Effector memory CD8-positive, alpha-beta T cell (primary cell): Measurements from ENCODE around the gene UCHL3.

Experiments
- ATAC-seq: fragments of 150-1000 bp; cut with Tn5 transposase; replicated peaks from 2 replicates; pipeline ENCODE4 v1.10.0; 2021; ENCODE audit warnings: mild to moderate bottlenecking, moderate library complexity
- DNase-seq, 3 experiments: peaks; one replicate each; pipeline ENCODE4 v3.0.0; 2021
- H3K27ac Mint-ChIP-seq, 2 donors: one replicate each; pipeline ENCODE4 v1.8.0; 2022; ENCODE audit warnings: mild to moderate bottlenecking in 2 of 2, mixed read lengths in 2 of 2, moderate library complexity in 2 of 2
- H3K27me3 Mint-ChIP-seq, 2 donors: one replicate each; pipeline ENCODE4 v1.8.0; 2022; ENCODE audit warnings: mixed read lengths in 2 of 2
- H3K36me3 Mint-ChIP-seq: one replicate; pipeline ENCODE4 v1.8.0; 2022; ENCODE audit warnings: mild to moderate bottlenecking, moderate library complexity, mixed read lengths; ENCODE audit not compliant: insufficient read depth
- H3K4me1 Mint-ChIP-seq, 2 donors: one replicate each; pipeline ENCODE4 v1.8.0; 2022; ENCODE audit warnings: low read depth in 2 of 2, mixed read lengths in 2 of 2
- H3K4me3 Mint-ChIP-seq, 2 donors: one replicate each; pipeline ENCODE4 v1.8.0; 2022; ENCODE audit warnings: mild to moderate bottlenecking in 2 of 2, mixed read lengths in 2 of 2, moderate library complexity in 2 of 2
- H3K9me3 Mint-ChIP-seq, 2 donors: one replicate each; pipeline ENCODE4 v1.8.0; 2022; ENCODE audit warnings: mixed read lengths in 2 of 2

The UCHL3 gene

GRCh38 chr13:75618308-75618707 is 68.7 kb downstream of the UCHL3 start:
- Mint-ChIP-seq H3K9me3 (no peaks in the 10 kb centered on the region), H3K27ac (no peak overlapping the region), H3K4me3 (no peak overlapping the region), H3K4me1 (no peaks in the 10 kb centered on the region), H3K27me3 (no peaks in the 10 kb centered on the region), H3K36me3 (peaks cover 3% of the 10 kb centered on the region)
- no peak for DNase-seq
- no peak for ATAC-seq

- H3K4me1 Mint-ChIP-seq, result no peaks in the 10 kb centered on the region
- H3K36me3 Mint-ChIP-seq, result peaks cover 3% of the 10 kb centered on the region
- no peak for ATAC-seq
- no peak overlapping the region for H3K27ac Mint-ChIP-seq
- no peak overlapping the region for H3K4me3 Mint-ChIP-seq
- DNase-seq, result no peak
- H3K27me3 Mint-ChIP-seq, result no peaks in the 10 kb centered on the region
- H3K9me3 Mint-ChIP-seq, result no peaks in the 10 kb centered on the region
These were observed 70.4 kb downstream of the UCHL3 start for GRCh38 chr13:75620020-75620419.

GRCh38 chr13:75621147-75621546 is 71.6 kb downstream of the UCHL3 start:
- DNase-seq (no peak), ATAC-seq (no peak)
- Mint-ChIP-seq H3K36me3 (peaks cover 3% of the 10 kb centered on the region), H3K4me1 (no peaks in the 10 kb centered on the region), H3K4me3 (no peak overlapping the region), H3K27me3 (no peaks in the 10 kb centered on the region), H3K9me3 (no peaks in the 10 kb centered on the region), H3K27ac (no peak overlapping the region)

- H3K27ac Mint-ChIP-seq, result no peak overlapping the region
These were observed 79.2 kb downstream of the UCHL3 start for GRCh38 chr13:75628801-75629200.

DNA sequence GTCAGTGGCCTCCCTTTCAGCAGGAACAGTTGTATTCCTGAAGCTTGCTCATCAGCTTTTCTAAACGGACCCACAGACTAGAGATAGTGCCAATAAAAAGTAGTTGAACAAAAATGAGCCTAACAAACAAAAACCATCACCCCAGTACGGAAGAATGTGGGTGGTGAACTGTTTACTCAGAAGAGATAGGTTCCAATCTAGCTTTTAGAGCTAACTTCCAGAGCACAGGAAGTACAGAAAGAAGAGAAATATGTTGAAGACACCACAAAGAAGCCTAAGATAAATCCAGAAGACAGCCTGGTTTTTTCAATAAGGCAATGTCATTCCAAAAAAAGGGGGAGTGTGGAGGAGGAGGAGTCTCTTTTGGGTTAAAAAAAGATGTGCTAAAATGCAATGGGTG is 83.7 kb downstream of the UCHL3 start:
- no peaks in the 10 kb centered on the region for H3K9me3 Mint-ChIP-seq
- DNase-seq, result no peak
- no peak for ATAC-seq
- no peaks in the 10 kb centered on the region for H3K27me3 Mint-ChIP-seq
- H3K27ac Mint-ChIP-seq, result peak overlapping the region in 1 of 2 donors; percentile 6
- peak overlapping the region in 1 of 2 donors; percentile 28 for H3K4me3 Mint-ChIP-seq
- peaks cover 2 to 5% of the 10 kb centered on the region in 2 donors for H3K4me1 Mint-ChIP-seq
- peaks cover 9% of the 10 kb centered on the region for H3K36me3 Mint-ChIP-seq

More at GRCh38 chr13:75628801-75629200, 79.2 kb downstream of the UCHL3 start:
- DNase-seq (no peak), ATAC-seq (no peak)
- peaks cover 0 to 5% of the 10 kb centered on the region in 2 donors for H3K4me1 Mint-ChIP-seq
- H3K36me3 Mint-ChIP-seq, result no peaks in the 10 kb centered on the region
- no peaks in the 10 kb centered on the region for H3K27me3 Mint-ChIP-seq
- no peaks in the 10 kb centered on the region for H3K9me3 Mint-ChIP-seq
- H3K4me3 Mint-ChIP-seq, result no peak overlapping the region

- peak; percentile 8 for ATAC-seq
- peak overlapping the region in 1 of 2 donors; percentile 80 for H3K27ac Mint-ChIP-seq
- peak in 2 of 3 experiments; percentile 5 to 18 for DNase-seq
These were observed 85.7 kb downstream of the UCHL3 start for GRCh38 chr13:75635101-75635827.

DNA sequence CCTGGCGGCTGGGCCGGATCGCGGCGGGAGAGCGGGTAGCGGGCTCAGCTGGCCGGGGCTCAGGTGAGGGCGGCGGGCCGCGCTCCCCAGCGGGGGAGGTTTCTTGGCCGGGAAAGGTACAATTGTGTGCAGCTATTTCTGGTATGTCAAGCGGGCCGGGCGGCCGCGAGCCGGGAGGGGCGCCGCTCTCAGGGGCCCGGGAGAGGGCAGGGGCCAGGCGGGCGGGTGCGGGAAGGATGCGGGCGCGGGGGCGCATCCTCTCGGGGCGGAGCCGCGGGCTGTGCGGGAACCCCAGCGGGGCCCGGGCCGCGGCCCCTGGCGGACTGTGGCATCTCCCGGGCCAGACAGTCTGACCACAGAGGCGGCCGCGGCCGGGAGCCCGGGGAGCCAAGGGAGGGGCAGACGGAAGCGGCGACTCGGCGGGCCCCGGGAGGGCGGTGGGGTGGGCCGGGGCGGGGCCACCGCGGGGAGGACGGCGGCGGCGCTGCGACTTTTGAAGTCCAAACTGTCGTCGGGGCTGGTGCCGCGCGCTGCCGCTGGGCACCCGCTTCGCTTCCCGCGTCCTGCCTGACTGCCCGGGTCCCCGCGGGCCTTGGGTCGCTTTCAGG is 86.3 kb downstream of the UCHL3 start, which contains the start of gene LMO7:
LMO7 (plus strand) TSS at position 503 of the 608 bp plus-strand sequence. CDS start 328 bp downstream, outside the sequence.
- peaks cover 9% of the 10 kb centered on the region for H3K36me3 Mint-ChIP-seq
- H3K9me3 Mint-ChIP-seq, result no peaks in the 10 kb centered on the region
- peak within 1 kb of the TSS; percentile 75 to 78 for H3K4me3 Mint-ChIP-seq
- peaks cover 2 to 5% of the 10 kb centered on the region in 2 donors for H3K4me1 Mint-ChIP-seq
- DNase-seq (peak; percentile 39 to 47 (median 45)), ATAC-seq (peak; percentile 63)
- no peak within 1 kb of the TSS for H3K27ac Mint-ChIP-seq
- H3K27me3 Mint-ChIP-seq, result no peaks in the 10 kb centered on the region

More at GRCh38 chr13:75635101-75635827, 85.7 kb downstream of the UCHL3 start:
- H3K4me1 Mint-ChIP-seq, result peaks cover 2 to 5% of the 10 kb centered on the region in 2 donors
- peaks cover 9% of the 10 kb centered on the region for H3K36me3 Mint-ChIP-seq
- H3K4me3 Mint-ChIP-seq, result peak overlapping the region; percentile 75 to 78
- H3K27me3 Mint-ChIP-seq, result no peaks in the 10 kb centered on the region
- H3K9me3 Mint-ChIP-seq, result no peaks in the 10 kb centered on the region

GRCh38 chr13:75636436-75637180 is 87.0 kb downstream of the UCHL3 start:
- H3K36me3 Mint-ChIP-seq, result peaks cover 9% of the 10 kb centered on the region
- H3K27ac Mint-ChIP-seq, result no peak overlapping the region
- ATAC-seq (peak; percentile 50), DNase-seq (peak; percentile 22 to 47 (median 23))
- peaks cover 2 to 5% of the 10 kb centered on the region in 2 donors for H3K4me1 Mint-ChIP-seq
- no peaks in the 10 kb centered on the region for H3K9me3 Mint-ChIP-seq
- no peaks in the 10 kb centered on the region for H3K27me3 Mint-ChIP-seq
- H3K4me3 Mint-ChIP-seq, result peak overlapping the region; percentile 75 to 78

DNA sequence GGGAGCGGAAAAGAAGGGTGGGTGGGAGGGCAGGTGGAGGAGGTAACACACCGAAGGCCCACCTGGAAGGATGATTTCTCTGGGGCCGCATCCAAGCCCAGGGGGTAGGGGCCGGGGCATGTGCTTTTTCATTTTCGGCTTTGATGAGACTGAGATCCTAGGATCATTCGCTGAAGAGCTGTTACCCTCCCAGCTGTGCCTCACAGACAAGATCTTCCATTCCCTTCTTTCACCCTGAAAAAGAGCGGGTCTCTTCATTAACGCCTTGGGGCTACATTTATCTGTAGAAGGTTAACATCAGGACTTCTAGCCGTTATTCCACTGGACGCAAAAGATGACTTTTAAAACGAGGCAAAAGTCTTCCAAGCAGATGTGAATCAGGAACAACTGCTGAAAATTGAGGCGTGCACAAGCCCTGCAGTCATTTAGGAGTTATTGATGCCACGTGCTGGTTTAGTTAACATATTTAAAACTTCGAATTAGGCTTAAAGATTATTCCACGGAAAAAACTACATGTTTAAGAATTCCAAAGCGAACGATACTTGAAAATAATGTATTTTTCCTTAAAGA is 87.7 kb downstream of the UCHL3 start:
- Mint-ChIP-seq H3K4me1 (peaks cover 2 to 5% of the 10 kb centered on the region in 2 donors), H3K27ac (no peak overlapping the region), H3K4me3 (peak overlapping the region; percentile 75 to 78), H3K9me3 (no peaks in the 10 kb centered on the region), H3K36me3 (peaks cover 9% of the 10 kb centered on the region), H3K27me3 (no peaks in the 10 kb centered on the region)
- DNase-seq (no peak), ATAC-seq (no peak)

GRCh38 chr13:75639454-75639853 is 89.9 kb downstream of the UCHL3 start:
- Mint-ChIP-seq H3K27ac (no peak overlapping the region), H3K9me3 (no peaks in the 10 kb centered on the region), H3K4me1 (peaks cover 0 to 2% of the 10 kb centered on the region in 2 donors), H3K36me3 (peaks cover 4% of the 10 kb centered on the region), H3K4me3 (no peak overlapping the region), H3K27me3 (no peaks in the 10 kb centered on the region)
- DNase-seq (no peak), ATAC-seq (no peak)

DNA sequence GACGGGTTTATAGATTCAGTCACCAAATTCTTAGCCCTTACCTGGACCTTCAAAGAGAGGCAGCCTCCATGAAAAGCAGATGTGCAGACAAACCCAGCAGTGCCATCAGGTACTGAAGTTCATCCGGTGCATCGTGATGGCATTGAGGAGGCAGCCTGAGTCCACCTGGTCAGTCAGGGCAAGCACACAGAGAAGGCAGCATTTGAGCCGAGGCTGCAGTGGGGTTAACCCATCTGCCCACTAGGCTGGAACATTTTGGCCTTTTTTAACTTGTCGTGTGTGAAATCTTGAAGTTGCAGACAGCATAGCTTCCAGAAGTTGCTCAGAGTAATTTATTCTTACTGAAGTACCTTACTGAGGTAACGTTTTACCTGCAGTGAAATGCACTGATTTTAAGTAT is 91.4 kb downstream of the UCHL3 start:
- no peak for ATAC-seq
- H3K27ac Mint-ChIP-seq, result no peak overlapping the region
- no peaks in the 10 kb centered on the region for H3K9me3 Mint-ChIP-seq
- H3K36me3 Mint-ChIP-seq, result no peaks in the 10 kb centered on the region
- DNase-seq, result no peak
- peaks cover 0 to 2% of the 10 kb centered on the region in 2 donors for H3K4me1 Mint-ChIP-seq
- no peak overlapping the region for H3K4me3 Mint-ChIP-seq
- no peaks in the 10 kb centered on the region for H3K27me3 Mint-ChIP-seq

DNA sequence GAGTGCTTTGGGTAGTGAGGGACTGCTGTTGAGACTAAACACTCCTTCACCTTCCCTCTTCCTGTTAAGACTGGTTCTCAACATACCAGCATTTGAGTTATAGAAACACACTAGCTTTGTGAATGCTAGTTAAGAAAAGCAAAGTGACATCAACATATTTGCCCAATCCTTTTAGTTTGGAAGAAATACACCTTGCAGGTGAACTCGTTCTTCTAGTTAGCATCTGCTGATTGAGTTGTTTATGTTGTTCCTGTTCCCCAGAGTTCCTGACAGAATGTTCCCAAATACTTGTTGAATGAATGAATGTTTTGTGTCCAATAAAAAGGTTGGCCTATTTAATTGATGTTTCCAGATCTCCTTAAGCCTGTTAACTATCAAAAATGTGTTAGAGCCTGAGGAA is 93.6 kb downstream of the UCHL3 start:
- Mint-ChIP-seq H3K4me3 (no peak overlapping the region), H3K36me3 (no peaks in the 10 kb centered on the region), H3K9me3 (no peaks in the 10 kb centered on the region), H3K27ac (no peak overlapping the region), H3K4me1 (no peaks in the 10 kb centered on the region), H3K27me3 (no peaks in the 10 kb centered on the region)
- ATAC-seq (no peak), DNase-seq (no peak)

- Mint-ChIP-seq H3K4me1 (no peaks in the 10 kb centered on the region), H3K4me3 (no peak overlapping the region), H3K36me3 (no peaks in the 10 kb centered on the region), H3K9me3 (no peaks in the 10 kb centered on the region), H3K27me3 (no peaks in the 10 kb centered on the region), H3K27ac (no peak overlapping the region)
- DNase-seq (no peak), ATAC-seq (no peak)
These were observed 94.1 kb downstream of the UCHL3 start for GRCh38 chr13:75643693-75644092.
